GM12892 (cell line): ENCODE data around the gene TLDC2.

Experiments
- POLR2AphosphoS5 ChIP-seq: IDR thresholded peaks from 2 replicates; pipeline ENCODE4 v1.6.1; 2011; ENCODE audit warnings: low read depth, low read length, control low read depth
- TAF1 ChIP-seq: IDR thresholded peaks from 2 replicates; pipeline ENCODE4 v1.6.1; 2011; ENCODE audit warnings: low read depth, mild to moderate bottlenecking, control low read depth, low read length, borderline replicate concordance

GRCh38 chr20:36888880-36889516 lies 13.1 kb downstream of the TLDC2 start:
- TF ChIP-seq TAF1 (no peak), POLR2AphosphoS5 (no peak)
